Glomerular visceral epithelial cell (primary cell): ENCODE data around the gene SPIN2B.

Experiments
- DNase-seq: peaks from one replicate; pipeline ENCODE4 v3.0.0-alpha.2; 2016; ENCODE audit errors: extremely low spot score

The SPIN2B gene

GRCh38 chrX:57070185-57070984 is 51.0 kb downstream of the SPIN2B start:
- no peak for DNase-seq
